Fibroblast of pulmonary artery (primary cell): ENCODE measurements around the gene ASMTL.
"Not testable (repeated sequence)": the region's sequence is repeated elsewhere in the genome, so short reads cannot be mapped to it uniquely, and the experiment has no call there.

Experiments
- DNase-seq: peaks from one replicate; pipeline ENCODE4 v3.0.0-alpha.2; 2010; ENCODE audit warnings: low read depth
- H3K4me3 ChIP-seq: replicated peaks from 2 replicates; pipeline ENCODE4 v1.5.1; 2011; ENCODE audit warnings: low read depth, mild to moderate bottlenecking, control low read depth, low read length, moderate library complexity
- TF ChIP-seq, protein P1 (sequence below): IDR thresholded peaks from 2 replicates; pipeline ENCODE4 v1.5.1; 2011; ENCODE audit warnings: mild to moderate bottlenecking, control low read depth, low read length, inconsistent platforms; ENCODE audit errors: missing control alignments

ASMTL gene

DNA sequence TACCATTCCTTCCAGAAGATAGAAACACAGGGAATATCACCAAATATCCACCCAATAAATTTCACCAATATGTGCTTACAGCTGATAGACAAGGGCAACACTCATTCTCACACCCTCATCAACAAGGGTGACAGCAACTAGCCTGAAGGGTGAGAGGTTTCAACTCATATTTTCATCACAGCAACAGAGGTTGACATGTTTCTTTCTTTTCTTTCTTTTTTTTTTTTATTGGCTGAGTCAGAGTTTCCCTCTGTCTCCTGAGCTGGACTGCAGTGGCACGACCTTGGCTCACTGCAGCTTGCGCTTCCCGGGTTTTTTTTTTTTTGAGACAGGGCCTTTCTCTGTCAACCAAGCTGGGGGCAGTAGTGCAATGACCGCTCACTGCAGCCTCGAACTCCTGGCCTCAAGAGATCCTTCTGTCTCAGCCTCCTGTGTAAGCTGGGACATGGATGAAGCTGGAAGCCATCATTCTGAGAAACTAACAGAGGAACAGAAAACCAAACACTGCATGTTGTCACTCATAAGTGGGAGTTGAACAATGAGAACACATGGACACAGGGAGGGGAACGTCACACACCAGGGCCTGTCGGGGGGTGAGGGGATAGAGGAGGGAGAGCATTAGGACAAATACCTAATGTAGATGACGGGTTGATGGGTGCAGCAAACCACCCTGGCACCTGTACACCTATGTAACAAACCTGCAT is 27.5 kb upstream of the ASMTL start:
- DNase-seq: no peak
- TF ChIP-seq, protein P1, sequence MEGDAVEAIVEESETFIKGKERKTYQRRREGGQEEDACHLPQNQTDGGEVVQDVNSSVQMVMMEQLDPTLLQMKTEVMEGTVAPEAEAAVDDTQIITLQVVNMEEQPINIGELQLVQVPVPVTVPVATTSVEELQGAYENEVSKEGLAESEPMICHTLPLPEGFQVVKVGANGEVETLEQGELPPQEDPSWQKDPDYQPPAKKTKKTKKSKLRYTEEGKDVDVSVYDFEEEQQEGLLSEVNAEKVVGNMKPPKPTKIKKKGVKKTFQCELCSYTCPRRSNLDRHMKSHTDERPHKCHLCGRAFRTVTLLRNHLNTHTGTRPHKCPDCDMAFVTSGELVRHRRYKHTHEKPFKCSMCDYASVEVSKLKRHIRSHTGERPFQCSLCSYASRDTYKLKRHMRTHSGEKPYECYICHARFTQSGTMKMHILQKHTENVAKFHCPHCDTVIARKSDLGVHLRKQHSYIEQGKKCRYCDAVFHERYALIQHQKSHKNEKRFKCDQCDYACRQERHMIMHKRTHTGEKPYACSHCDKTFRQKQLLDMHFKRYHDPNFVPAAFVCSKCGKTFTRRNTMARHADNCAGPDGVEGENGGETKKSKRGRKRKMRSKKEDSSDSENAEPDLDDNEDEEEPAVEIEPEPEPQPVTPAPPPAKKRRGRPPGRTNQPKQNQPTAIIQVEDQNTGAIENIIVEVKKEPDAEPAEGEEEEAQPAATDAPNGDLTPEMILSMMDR: no peak
- no peak overlapping the region for H3K4me3 ChIP-seq

DNA sequence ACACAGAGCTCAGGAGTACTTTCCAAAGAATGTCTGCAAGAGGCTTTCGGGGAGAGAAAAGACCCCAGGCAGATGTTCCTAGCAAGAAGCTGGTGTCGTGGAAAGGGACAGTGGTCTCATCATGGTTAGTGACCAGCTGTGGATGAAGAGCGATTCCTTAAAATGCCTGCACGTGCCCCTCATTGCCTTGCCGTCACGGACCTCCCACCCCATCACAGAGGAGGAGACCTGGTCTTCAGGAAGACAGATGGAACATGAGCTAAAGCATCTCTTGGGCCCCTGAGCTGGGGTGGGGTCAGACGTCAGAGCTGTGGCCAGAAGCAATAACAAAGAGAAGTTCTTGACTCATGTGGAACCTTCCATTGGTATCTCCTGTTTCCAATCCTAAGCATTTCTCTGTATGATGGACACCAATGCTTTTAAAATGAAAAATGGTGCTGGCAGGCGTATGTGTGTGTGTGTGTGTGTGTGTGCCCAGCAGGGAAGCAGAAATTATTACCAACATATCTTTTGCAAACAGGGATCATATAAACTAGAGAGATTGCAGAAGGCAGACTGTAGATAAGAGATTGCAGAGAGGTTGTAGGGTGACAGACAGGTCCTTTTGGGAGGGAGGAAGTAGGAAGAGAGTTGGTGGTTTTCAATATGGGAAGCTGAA is 25.2 kb upstream of the ASMTL start:
- TF ChIP-seq, protein P1: no peak
- H3K4me3 ChIP-seq: no peak overlapping the region
- DNase-seq: no peak

DNA sequence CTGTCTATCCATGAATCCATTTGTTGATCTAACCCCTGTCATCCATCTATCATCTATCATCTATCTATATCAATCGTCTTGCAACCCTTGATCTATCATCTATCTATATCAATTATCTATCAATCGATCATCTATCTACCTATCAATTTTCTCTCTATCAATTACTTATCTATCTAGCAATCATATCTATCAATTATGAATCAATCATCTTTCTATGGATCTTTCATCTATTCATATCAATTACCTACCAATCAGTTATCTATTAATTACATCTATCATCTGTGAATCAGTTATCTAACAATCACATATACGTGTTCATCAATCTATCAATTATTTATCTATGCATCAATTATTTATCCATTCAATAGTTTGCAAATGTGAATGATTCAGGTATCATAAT is 24.5 kb upstream of the ASMTL start:
- no peak overlapping the region for H3K4me3 ChIP-seq
- TF ChIP-seq, protein P1: no peak
- no peak for DNase-seq

DNA sequence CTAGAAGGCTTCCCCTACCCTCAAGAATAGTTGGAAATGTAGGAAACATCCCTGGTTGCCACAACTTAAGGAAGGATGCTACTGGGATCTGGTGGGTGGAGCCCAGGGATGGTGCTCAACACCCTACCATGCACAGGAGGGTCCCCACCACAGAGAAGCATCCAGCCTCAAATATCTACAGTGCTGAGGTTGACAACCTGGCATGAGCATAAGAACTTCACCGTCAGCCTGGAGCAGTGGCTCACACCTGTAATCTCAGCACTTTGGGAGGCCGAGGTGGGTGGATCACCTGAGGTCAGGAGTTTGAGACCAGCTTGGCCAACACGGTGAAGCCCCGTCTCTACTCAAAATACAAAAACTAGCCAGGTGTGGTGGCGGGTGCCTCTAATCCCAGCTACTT is 24.0 kb upstream of the ASMTL start:
- TF ChIP-seq, protein P1: no peak
- no peak for DNase-seq
- no peak overlapping the region for H3K4me3 ChIP-seq

DNA sequence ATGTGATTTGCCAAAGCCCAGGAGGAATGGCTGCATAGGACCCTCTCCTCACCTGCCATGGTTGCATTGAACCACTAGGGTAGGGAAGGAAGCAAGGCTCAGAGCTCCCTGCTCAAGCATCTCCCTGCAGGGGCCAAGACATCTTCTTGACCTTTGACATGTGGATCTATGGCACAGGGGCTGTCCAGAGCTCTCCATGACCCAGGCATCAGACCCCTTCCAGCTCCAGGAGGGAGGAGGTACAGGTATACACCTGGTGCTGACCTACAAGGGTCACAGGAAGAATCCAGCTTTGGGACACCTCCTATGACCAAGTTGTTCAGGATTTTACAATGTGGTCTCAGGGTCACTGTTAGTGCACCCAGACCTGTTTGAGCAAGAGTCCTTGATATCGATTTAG is 23.2 kb upstream of the ASMTL start:
- no peak overlapping the region for H3K4me3 ChIP-seq
- no peak for DNase-seq
- TF ChIP-seq, protein P1: no peak

DNA sequence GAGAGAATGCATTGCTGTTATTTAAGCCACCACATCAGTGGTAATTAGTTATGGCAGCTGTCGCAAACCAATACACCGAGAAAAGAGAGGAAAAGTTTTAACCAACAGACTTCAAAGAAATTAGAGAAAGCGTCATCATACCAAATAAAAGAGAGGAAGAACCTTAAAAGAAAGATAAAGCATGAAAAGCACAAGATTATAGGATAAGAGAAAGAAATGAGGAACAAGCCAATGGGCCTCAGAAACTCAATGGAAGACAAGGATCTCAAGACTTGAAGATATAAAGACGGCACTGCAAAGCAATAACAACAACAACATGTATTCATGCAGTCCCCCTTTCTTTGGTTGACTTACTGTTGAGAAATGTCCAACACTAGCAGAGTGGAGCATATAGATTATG is 22.8 kb upstream of the ASMTL start:
- no peak for DNase-seq
- TF ChIP-seq, protein P1: no peak
- H3K4me3 ChIP-seq: no peak overlapping the region

DNA sequence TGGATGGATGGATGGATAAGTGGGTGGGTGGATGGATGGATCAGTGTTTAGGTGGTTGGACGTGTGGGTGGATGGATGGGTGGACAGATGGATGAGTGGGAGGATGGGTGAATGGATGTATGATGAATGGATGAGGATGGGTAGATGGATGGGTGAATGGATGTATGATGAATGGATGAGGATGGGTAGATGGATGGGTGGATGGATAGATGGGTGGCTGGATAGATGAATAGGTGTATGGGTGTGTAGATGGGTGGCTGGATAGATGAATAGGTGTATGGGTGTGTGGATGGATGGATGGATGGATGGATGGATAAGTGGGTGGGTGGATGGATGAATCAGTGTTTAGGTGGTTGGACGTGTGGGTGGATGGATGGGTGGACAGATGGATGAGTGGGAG is 21.9 kb upstream of the ASMTL start:
- not testable (repeated sequence) for H3K4me3 ChIP-seq, DNase-seq
